Testis (tissue), 2 donors: Measurements from ENCODE around the gene DMAP1.

ENCODE experiments used
- CTCF ChIP-seq, 3 experiments: fragments of 450-650 bp in 2 of 3; fragments of 200-600 bp in 1 of 3; sonication (generic) in 1 of 3; IDR thresholded peaks; one replicate each; pipeline ENCODE4 v1.5.1; 2016 to 2019; ENCODE audit warnings: antibody characterized with exemption in 3 of 3, mild to moderate bottlenecking in 2 of 3, moderate library complexity in 1 of 3
- POLR2A ChIP-seq: fragments of 450-650 bp; IDR thresholded peaks from one replicate; pipeline ENCODE4 v1.6.1; 2017; ENCODE audit warnings: antibody characterized with exemption, mild to moderate bottlenecking, moderate library complexity

GRCh38 chr1:44262816-44263567 lies 49.7 kb downstream of the DMAP1 start:
- no peak for TF ChIP-seq CTCF (IDR thresholded peaks at IDR 0.05)
- no peak for TF ChIP-seq POLR2A
